Measurements from ENCODE around the gene TPSD1.

DNA sequence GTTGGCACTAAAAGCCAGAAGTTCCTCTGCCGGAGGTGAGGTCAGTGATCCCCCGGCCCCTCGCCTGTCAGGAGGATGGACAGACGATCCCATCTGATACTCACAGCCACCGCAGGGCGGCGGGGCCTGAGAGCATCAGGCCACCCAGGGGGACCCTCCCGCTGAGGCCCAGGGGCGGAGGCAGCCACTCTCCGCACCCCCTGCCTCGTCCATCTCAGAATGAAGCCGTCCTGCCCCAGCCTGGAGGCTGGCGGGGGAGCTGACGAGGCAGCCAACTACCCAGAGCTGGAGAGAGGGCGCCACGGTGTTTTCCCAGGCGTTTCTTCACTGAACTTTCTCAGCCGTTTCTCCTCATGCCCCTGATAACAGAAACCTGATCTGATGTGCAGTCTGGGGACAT, 22.6 kb downstream of the TPSD1 start:
- TF ChIP-seq POLR2A (IDR thresholded peaks at IDR 0.05; ENCODE audit: low read length) = no peak
- TF ChIP-seq GATA1 (IDR thresholded peaks at IDR 0.05; ENCODE audit: low read depth, low read length) = no peak

Measured in erythroblast (primary cell).